Measurements from ENCODE around the gene JPH3.

GRCh38 chr16:87688876-87689815 lies 86.8 kb downstream of the JPH3 start:
- TF ChIP-seq SUZ12 (IDR thresholded peaks at IDR 0.05; ENCODE audit: extremely low read depth, insufficient read depth, insufficient read length) (no peak), ZNF274 (IDR thresholded peaks at IDR 0.05; ENCODE audit: low read depth, low read length) (no peak)
